Stomach smooth muscle (tissue), 2 donors: ENCODE data around the gene WDFY4.

Source experiments
- H3K27ac ChIP-seq: one replicate; pipeline ENCODE4 v1.7.0; 2013; ENCODE audit warnings: mild to moderate bottlenecking, low read length, inconsistent platforms
- H3K27me3 ChIP-seq, 2 donors: one replicate each; pipeline ENCODE4 v1.7.0; 2013; ENCODE audit warnings: low read length in 2 of 2; ENCODE audit not compliant: insufficient read depth in 2 of 2, control insufficient read depth in 1 of 2
- H3K36me3 ChIP-seq, 2 donors: one replicate each; pipeline ENCODE4 v1.7.0; 2013; ENCODE audit warnings: low read length in 2 of 2; ENCODE audit not compliant: control insufficient read depth in 2 of 2, insufficient read depth in 2 of 2
- H3K4me1 ChIP-seq: one replicate; pipeline ENCODE4 v1.7.0; 2013; ENCODE audit warnings: low read length; ENCODE audit not compliant: control insufficient read depth, insufficient read depth
- H3K4me3 ChIP-seq, 2 donors: one replicate each; pipeline ENCODE4 v1.7.0; 2013; ENCODE audit warnings: low read length in 2 of 2
- H3K9ac ChIP-seq, 2 donors: one replicate each; pipeline ENCODE4 v1.7.0; 2013; ENCODE audit warnings: low read length in 2 of 2, mild to moderate bottlenecking in 1 of 2
- H3K9me3 ChIP-seq, 2 donors: one replicate each; pipeline ENCODE4 v1.7.0; 2013; ENCODE audit warnings: low read length in 2 of 2; ENCODE audit not compliant: control insufficient read depth in 2 of 2
- donor health status: healthy.
- donor health status: Pancreatic carcinoma.

Gene WDFY4

GRCh38 chr10:48750991-48751390, 66.3 kb downstream of the WDFY4 start:
- Histone ChIP-seq H3K9me3 (no peaks in the 10 kb centered on the region), H3K36me3 (no peaks in the 10 kb centered on the region), H3K4me1 (no peaks in the 10 kb centered on the region), H3K4me3 (no peak overlapping the region), H3K27ac (no peak overlapping the region), H3K27me3 (no peaks in the 10 kb centered on the region), H3K9ac (no peak overlapping the region)

- no peak overlapping the region for H3K4me3 ChIP-seq
- no peaks in the 10 kb centered on the region for H3K9me3 ChIP-seq
- H3K9ac ChIP-seq: no peak overlapping the region
- no peaks in the 10 kb centered on the region for H3K4me1 ChIP-seq
- H3K36me3 ChIP-seq: no peaks in the 10 kb centered on the region
- H3K27ac ChIP-seq: no peak overlapping the region
- no peaks in the 10 kb centered on the region for H3K27me3 ChIP-seq
These were observed 67.1 kb downstream of the WDFY4 start for GRCh38 chr10:48751730-48752129.

- H3K9ac ChIP-seq: no peak overlapping the region
- H3K27ac ChIP-seq: no peak overlapping the region
- H3K4me3 ChIP-seq: no peak overlapping the region
- H3K36me3 ChIP-seq: no peaks in the 10 kb centered on the region
- no peaks in the 10 kb centered on the region for H3K4me1 ChIP-seq
- H3K9me3 ChIP-seq: no peaks in the 10 kb centered on the region
- H3K27me3 ChIP-seq: peaks cover 0 to 3% of the 10 kb centered on the region in 2 donors
These were observed 73.7 kb downstream of the WDFY4 start for GRCh38 chr10:48758411-48758810.

- no peaks in the 10 kb centered on the region for H3K4me1 ChIP-seq
- peaks cover 0 to 3% of the 10 kb centered on the region in 2 donors for H3K27me3 ChIP-seq
- H3K9me3 ChIP-seq: no peaks in the 10 kb centered on the region
- H3K36me3 ChIP-seq: no peaks in the 10 kb centered on the region
- no peak overlapping the region for H3K4me3 ChIP-seq
- H3K27ac ChIP-seq: no peak overlapping the region
- H3K9ac ChIP-seq: no peak overlapping the region
These were observed 74.6 kb downstream of the WDFY4 start for GRCh38 chr10:48759113-48759901.

GRCh38 chr10:48760983-48761382, 76.3 kb downstream of the WDFY4 start:
- Histone ChIP-seq H3K4me1 (no peaks in the 10 kb centered on the region), H3K9me3 (no peaks in the 10 kb centered on the region), H3K36me3 (no peaks in the 10 kb centered on the region), H3K4me3 (no peak overlapping the region), H3K9ac (no peak overlapping the region), H3K27ac (no peak overlapping the region), H3K27me3 (peaks cover 0 to 3% of the 10 kb centered on the region in 2 donors)

GRCh38 chr10:48762064-48763042, 77.7 kb downstream of the WDFY4 start:
- Histone ChIP-seq H3K36me3 (no peaks in the 10 kb centered on the region), H3K9me3 (no peaks in the 10 kb centered on the region), H3K27me3 (peaks cover 0 to 3% of the 10 kb centered on the region in 2 donors), H3K4me3 (no peak overlapping the region), H3K27ac (no peak overlapping the region), H3K9ac (no peak overlapping the region), H3K4me1 (no peaks in the 10 kb centered on the region)

GRCh38 chr10:48763403-48763965, 78.8 kb downstream of the WDFY4 start:
- Histone ChIP-seq H3K27ac (no peak overlapping the region), H3K9me3 (no peaks in the 10 kb centered on the region), H3K36me3 (no peaks in the 10 kb centered on the region), H3K4me1 (no peaks in the 10 kb centered on the region), H3K27me3 (peaks cover 0 to 3% of the 10 kb centered on the region in 2 donors), H3K4me3 (no peak overlapping the region), H3K9ac (no peak overlapping the region)

- Histone ChIP-seq H3K27me3 (peaks cover 0 to 3% of the 10 kb centered on the region in 2 donors), H3K36me3 (no peaks in the 10 kb centered on the region), H3K4me3 (no peak overlapping the region), H3K4me1 (no peaks in the 10 kb centered on the region), H3K27ac (no peak overlapping the region), H3K9me3 (no peaks in the 10 kb centered on the region), H3K9ac (no peak overlapping the region)
These were observed 79.8 kb downstream of the WDFY4 start for GRCh38 chr10:48764486-48764885.

- Histone ChIP-seq H3K4me3 (no peak overlapping the region), H3K4me1 (no peaks in the 10 kb centered on the region), H3K9ac (no peak overlapping the region), H3K27me3 (no peaks in the 10 kb centered on the region), H3K27ac (no peak overlapping the region), H3K9me3 (no peaks in the 10 kb centered on the region), H3K36me3 (no peaks in the 10 kb centered on the region)
These were observed 80.4 kb downstream of the WDFY4 start for GRCh38 chr10:48765039-48765438.

- no peak overlapping the region for H3K27ac ChIP-seq
- H3K4me1 ChIP-seq: no peaks in the 10 kb centered on the region
- H3K36me3 ChIP-seq: no peaks in the 10 kb centered on the region
- H3K4me3 ChIP-seq: no peak overlapping the region
- H3K9ac ChIP-seq: no peak overlapping the region
- H3K9me3 ChIP-seq: no peaks in the 10 kb centered on the region
- no peaks in the 10 kb centered on the region for H3K27me3 ChIP-seq
These were observed 80.9 kb downstream of the WDFY4 start for GRCh38 chr10:48765527-48765926.
